ENCODE measurements around the gene TPCN2.

- TF ChIP-seq CTCF (IDR thresholded peaks at IDR 0.05 in 4 of 5, conservative IDR thresholded peaks at IDR 0.05 in 1 of 5): no peak
- TF ChIP-seq POLR2A (IDR thresholded peaks at IDR 0.05): no peak
Measured at GRCh38 chr11:69017951-69018350, 30.8 kb upstream of the TPCN2 start.

Measured in gastrocnemius medialis (tissue), 4 donors.